ENCODE data around the gene DLGAP1.

GRCh38 chr18:3878401-3878800 lies 576.7 kb downstream of the DLGAP1 start:
- TF ChIP-seq, protein P1, sequence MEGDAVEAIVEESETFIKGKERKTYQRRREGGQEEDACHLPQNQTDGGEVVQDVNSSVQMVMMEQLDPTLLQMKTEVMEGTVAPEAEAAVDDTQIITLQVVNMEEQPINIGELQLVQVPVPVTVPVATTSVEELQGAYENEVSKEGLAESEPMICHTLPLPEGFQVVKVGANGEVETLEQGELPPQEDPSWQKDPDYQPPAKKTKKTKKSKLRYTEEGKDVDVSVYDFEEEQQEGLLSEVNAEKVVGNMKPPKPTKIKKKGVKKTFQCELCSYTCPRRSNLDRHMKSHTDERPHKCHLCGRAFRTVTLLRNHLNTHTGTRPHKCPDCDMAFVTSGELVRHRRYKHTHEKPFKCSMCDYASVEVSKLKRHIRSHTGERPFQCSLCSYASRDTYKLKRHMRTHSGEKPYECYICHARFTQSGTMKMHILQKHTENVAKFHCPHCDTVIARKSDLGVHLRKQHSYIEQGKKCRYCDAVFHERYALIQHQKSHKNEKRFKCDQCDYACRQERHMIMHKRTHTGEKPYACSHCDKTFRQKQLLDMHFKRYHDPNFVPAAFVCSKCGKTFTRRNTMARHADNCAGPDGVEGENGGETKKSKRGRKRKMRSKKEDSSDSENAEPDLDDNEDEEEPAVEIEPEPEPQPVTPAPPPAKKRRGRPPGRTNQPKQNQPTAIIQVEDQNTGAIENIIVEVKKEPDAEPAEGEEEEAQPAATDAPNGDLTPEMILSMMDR (IDR thresholded peaks at IDR 0.05; ENCODE audit: low read depth, low read length): no peak
- no peak for TF ChIP-seq EZH2phosphoT487 (IDR thresholded peaks at IDR 0.05; ENCODE audit: low read depth)
